ENCODE data around the gene MAIP1.
A peak's percentile ranks its signal among the peaks of the same experiment; 100 is the strongest.
"Not testable (repeated sequence)": the region's sequence is repeated elsewhere in the genome, so short reads cannot be mapped to it uniquely, and the experiment has no call there.

The MAIP1 gene

GRCh38 chr2:199955339-199956061 lies at the start of gene MAIP1, which contains the start of gene TYW5:
TSS of gene MAIP1 (plus strand) at chr2:199955582. CDS start at chr2:199955799, 217 bp downstream.
TSS of gene TYW5 (minus strand) at chr2:199955491. CDS start at chr2:199955470, 21 bp downstream.
- peak within 1 kb of the TSS; percentile 77 to 89 for H3K4me3 ChIP-seq
- intact Hi-C loops (cut with DNase I; ENCODE audit: low total_unique reads), result no loop called here
- H3K27me3 ChIP-seq, result no peaks in the 10 kb centered on the region
- no peaks in the 10 kb centered on the region for H3K9me3 ChIP-seq
- H3K4me1 ChIP-seq, result peaks cover 0 to 44% (median 34%) of the 10 kb centered on the region in 4 donors
- H3K27ac ChIP-seq, result peak within 1 kb of the TSS; percentile 83 to 89
- H3K36me3 ChIP-seq, result peaks cover 6 to 15% (median 14%) of the 10 kb centered on the region in 3 donors
- TF ChIP-seq, protein P1, sequence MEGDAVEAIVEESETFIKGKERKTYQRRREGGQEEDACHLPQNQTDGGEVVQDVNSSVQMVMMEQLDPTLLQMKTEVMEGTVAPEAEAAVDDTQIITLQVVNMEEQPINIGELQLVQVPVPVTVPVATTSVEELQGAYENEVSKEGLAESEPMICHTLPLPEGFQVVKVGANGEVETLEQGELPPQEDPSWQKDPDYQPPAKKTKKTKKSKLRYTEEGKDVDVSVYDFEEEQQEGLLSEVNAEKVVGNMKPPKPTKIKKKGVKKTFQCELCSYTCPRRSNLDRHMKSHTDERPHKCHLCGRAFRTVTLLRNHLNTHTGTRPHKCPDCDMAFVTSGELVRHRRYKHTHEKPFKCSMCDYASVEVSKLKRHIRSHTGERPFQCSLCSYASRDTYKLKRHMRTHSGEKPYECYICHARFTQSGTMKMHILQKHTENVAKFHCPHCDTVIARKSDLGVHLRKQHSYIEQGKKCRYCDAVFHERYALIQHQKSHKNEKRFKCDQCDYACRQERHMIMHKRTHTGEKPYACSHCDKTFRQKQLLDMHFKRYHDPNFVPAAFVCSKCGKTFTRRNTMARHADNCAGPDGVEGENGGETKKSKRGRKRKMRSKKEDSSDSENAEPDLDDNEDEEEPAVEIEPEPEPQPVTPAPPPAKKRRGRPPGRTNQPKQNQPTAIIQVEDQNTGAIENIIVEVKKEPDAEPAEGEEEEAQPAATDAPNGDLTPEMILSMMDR (IDR thresholded peaks at IDR 0.05), result peak in 1 of 2 experiments; percentile 17
- peak; percentile 74 to 87 for DNase-seq

- no peak for DNase-seq
- H3K9me3 ChIP-seq, result no peaks in the 10 kb centered on the region
- TF ChIP-seq, protein P1 (IDR thresholded peaks at IDR 0.05), result no peak
- H3K27ac ChIP-seq, result no peak overlapping the region
- no peaks in the 10 kb centered on the region for H3K36me3 ChIP-seq
- intact Hi-C loops (cut with DNase I; ENCODE audit: low total_unique reads), result no loop called here
- H3K27me3 ChIP-seq, result no peaks in the 10 kb centered on the region
- H3K4me3 ChIP-seq, result no peak overlapping the region
- peaks cover 0 to 8% (median 6%) of the 10 kb centered on the region in 4 donors for H3K4me1 ChIP-seq
Measured at GRCh38 chr2:199907008-199907714, 48.2 kb upstream of the MAIP1 start.

- no peaks in the 10 kb centered on the region for H3K36me3 ChIP-seq
- intact Hi-C loops (cut with DNase I; ENCODE audit: low total_unique reads), result no loop called here
- DNase-seq, result no peak
- TF ChIP-seq, protein P1 (IDR thresholded peaks at IDR 0.05), result no peak
- peaks cover 0 to 29% (median 14%) of the 10 kb centered on the region in 4 donors for H3K4me1 ChIP-seq
- peak overlapping the region; percentile 71 to 95 for H3K4me3 ChIP-seq
- H3K27ac ChIP-seq, result peak overlapping the region; percentile 93 to 99
- no peaks in the 10 kb centered on the region for H3K27me3 ChIP-seq
- no peaks in the 10 kb centered on the region for H3K9me3 ChIP-seq
Measured at GRCh38 chr2:199910338-199911051, 44.9 kb upstream of the MAIP1 start.

GRCh38 chr2:199911052-199911876 lies 44.1 kb upstream of the MAIP1 start, which contains the start of gene C2orf69:
TSS of gene C2orf69 (plus strand) at chr2:199911293. CDS start at chr2:199911439, 146 bp downstream.
- Histone ChIP-seq H3K4me1 (peaks cover 0 to 29% (median 14%) of the 10 kb centered on the region in 4 donors), H3K36me3 (no peaks in the 10 kb centered on the region), H3K27ac (peak within 1 kb of the TSS; percentile 93 to 99), H3K4me3 (peak within 1 kb of the TSS; percentile 71 to 95), H3K27me3 (no peaks in the 10 kb centered on the region), H3K9me3 (no peaks in the 10 kb centered on the region)
- TF ChIP-seq, protein P1 (IDR thresholded peaks at IDR 0.05), result no peak
- intact Hi-C loops (cut with DNase I; ENCODE audit: low total_unique reads), result no loop called here
- DNase-seq, result peak; percentile 96 to 97

DNA sequence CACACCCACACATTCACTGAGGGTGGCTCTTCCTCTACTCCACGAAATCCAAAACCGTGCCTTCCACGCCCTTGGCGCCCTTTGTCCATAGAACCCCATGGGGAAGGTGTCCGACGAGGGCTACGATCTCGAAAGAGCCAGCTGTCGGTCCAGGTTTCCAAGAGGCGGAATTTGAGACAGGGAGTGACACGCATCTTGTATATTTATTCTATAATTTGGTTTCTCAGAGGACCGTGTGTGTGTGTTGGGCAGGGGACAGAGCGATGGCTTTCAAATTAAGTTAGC lies 43.6 kb upstream of the MAIP1 start:
- H3K27me3 ChIP-seq, result no peaks in the 10 kb centered on the region
- intact Hi-C loops (cut with DNase I; ENCODE audit: low total_unique reads), result no loop called here
- no peak for DNase-seq
- H3K27ac ChIP-seq, result peak overlapping the region; percentile 93 to 99
- TF ChIP-seq, protein P1 (IDR thresholded peaks at IDR 0.05), result no peak
- H3K9me3 ChIP-seq, result no peaks in the 10 kb centered on the region
- peak overlapping the region; percentile 71 to 95 for H3K4me3 ChIP-seq
- peaks cover 0 to 5% (median 4%) of the 10 kb centered on the region in 3 donors for H3K36me3 ChIP-seq
- H3K4me1 ChIP-seq, result peaks cover 0 to 29% (median 14%) of the 10 kb centered on the region in 4 donors

DNA sequence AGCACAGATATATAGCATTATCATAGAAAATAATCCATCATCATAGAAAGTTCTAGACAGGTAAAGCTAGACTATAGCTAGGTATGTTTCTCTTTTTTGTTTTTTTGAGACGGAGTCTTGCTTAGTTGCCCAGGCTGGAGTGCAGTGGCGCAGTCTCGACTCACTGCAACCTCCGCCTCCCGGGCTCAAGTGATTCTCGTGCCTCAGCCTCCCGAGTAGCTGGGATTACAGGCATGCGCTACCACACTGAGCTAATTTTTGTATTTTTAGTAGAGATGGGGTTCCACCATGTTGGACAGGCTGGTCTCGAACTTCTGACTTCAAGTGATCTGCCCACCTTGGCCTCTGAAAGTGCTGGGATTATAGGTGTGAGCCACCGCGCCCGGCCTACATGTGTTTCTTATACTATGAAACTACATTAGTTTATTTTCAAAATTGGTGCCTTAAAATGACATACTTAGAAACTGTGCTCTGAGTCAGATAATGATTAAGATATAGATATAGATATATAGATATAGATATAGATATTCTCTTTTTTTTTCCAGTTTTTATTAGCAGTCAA lies 42.7 kb upstream of the MAIP1 start:
- H3K27me3 ChIP-seq; DNase-seq; H3K9me3 ChIP-seq; intact Hi-C loops (cut with DNase I; ENCODE audit: low total_unique reads): not testable (repeated sequence)
- Histone ChIP-seq H3K4me3 (peak overlapping the region; percentile 71 to 95), H3K4me1 (peaks cover 0 to 29% (median 14%) of the 10 kb centered on the region in 4 donors), H3K27ac (peak overlapping the region in 1 of 2 donors; percentile 99), H3K36me3 (peaks cover 0 to 13% (median 10%) of the 10 kb centered on the region in 3 donors)

Measured in tibial artery (tissue), 4 donors.